HG02588 (cell line): Measurements from ENCODE around the gene CNN2.
A peak's percentile ranks its signal among the peaks of the same experiment; 100 is the strongest.

ENCODE experiments used
- ATAC-seq: cut with Tn5 transposase; IDR thresholded peaks from one replicate; pipeline ENCODE4 v1.9.1; 2021; ENCODE audit warnings: mild to moderate bottlenecking, moderate library complexity; ENCODE audit not compliant: unreplicated experiment

CNN2 gene

DNA sequence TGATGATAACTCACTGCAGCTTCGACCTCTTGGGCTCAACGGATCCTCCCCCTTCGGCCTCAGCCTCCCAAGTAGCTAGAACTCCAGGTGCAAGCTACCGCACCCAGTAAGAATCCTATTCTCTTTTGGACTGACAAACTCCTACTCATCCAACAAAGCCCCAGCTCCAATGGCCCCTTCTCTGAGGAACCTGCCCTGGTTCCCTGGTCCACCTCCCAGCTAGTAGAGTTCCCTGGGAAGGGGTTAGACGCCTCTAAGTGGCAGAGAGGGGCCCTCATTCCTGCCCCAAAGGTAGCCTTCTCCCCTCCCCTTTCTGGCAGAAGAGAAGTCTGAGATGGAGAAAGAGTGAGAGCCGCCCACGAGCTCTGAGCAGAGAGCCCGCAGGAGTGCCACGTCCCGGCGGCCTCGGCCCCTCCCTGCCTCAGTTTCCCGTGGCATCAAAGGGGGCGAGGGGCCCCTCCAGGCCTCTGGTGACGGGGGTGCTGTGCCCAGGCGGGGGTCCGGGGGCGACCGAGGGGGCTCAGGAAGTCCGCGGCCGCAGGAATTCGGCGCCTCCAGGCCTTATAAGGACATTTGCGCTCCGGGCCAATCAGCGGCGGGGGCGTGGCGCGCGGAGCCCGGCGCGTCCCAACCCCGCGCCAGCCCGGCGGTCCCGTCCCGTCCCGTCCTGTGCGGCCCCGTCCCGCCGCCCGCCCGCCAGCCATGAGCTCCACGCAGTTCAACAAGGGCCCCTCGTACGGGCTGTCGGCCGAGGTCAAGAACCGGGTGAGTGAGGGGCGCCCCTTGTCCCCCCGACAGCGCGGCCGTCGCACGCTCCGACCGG lies at the start of gene CNN2:
Gene CNN2, plus strand, starts transcription at position 649 of the 823 bp plus-strand sequence. Its CDS starts 54 bp downstream, at position 703.
- ATAC-seq: peak; percentile 51

- no peak for ATAC-seq
Observed at GRCh38 chr19:977058-977464, 49.3 kb upstream of the CNN2 start.

DNA sequence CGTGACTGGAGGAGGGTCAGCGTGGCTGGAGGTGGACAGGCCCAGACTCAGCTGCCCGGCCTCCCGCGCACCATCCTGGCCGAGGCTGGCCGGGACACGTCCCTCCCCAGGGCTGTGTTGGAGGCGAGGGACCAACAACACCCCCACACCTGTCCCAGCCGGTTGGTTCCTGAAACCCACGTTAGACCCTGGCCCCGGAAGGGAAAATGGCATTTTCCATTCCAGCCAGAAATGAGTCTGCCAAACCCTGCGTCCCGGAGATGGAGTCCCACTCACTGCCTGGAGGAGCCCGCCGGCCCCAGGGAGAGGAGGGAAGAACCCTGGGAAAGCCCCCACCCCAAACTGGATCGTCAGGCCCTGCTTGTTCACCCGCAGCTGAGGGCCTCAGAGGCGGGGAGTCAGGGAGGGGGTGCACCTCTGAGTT lies 47.1 kb upstream of the CNN2 start:
- no peak for ATAC-seq

- no peak for ATAC-seq
Observed at GRCh38 chr19:980133-980998, 46.0 kb upstream of the CNN2 start.

GRCh38 chr19:982567-983170 lies 43.7 kb upstream of the CNN2 start:
- ATAC-seq: peak; percentile 48

DNA sequence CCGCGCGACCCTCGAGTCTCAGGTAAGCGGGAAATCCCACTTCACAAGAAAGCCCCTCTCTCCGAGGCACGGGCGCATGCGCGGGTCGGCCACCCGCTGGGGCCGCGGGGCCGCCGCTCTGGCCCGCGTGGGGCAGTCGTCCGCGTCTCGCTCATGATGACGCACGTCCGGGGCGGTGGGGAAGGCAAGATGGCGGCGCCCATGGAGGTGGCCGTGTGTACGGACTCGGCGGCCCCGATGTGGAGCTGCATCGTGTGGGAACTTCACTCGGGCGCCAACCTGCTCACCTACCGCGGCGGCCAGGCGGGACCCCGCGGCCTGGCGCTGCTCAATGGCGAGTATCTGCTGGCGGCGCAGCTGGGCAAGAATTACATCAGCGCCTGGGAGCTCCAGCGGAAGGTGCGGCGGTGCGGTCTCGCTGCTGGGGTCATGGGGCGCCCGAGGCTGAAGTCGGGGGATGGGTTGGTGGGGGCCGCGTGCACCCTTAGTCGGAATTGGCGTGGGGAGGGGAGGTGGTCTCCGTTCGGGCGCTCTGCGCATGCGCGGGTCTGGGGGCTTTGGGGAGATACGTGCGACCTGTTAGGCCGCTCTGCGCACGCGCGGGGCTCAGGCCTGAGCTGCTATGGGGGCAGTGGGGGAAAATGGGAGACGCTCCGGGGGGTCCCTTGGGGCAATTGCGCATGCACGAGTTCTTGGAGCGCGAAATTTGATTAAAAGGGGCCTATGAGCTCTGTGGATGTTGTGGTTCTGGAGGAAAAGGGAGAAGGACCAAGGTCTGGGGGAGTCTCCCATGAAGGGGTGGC lies 42.0 kb upstream of the CNN2 start, which contains the start of gene WDR18:
Gene WDR18, plus strand, starts transcription at position 181 of the 803 bp plus-strand sequence. Its CDS starts 9 bp downstream, at position 190.
- ATAC-seq: peak; percentile 70

DNA sequence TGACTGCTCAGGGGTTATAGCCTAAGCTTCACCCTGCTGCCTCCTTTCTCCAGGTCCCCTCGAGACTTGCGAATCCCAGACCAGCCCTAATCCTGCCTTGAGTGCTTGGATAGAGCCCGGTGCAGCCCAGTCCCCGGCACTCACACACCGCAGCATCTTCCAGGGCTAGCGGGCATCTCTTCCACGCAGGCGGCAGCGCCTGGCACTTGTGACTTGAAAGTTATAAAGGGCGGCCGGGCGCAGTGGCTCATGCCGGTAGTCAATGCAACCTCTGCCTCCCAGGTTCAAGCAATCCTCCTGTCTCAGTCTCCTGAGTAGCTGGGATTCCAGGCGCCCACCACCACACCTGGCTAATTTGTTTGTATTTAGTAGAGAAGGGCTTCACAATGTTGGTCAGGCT lies 40.3 kb upstream of the CNN2 start:
- no peak for ATAC-seq

- ATAC-seq: no peak
Observed at GRCh38 chr19:988081-988480, 38.3 kb upstream of the CNN2 start.

GRCh38 chr19:988510-988909 lies 37.9 kb upstream of the CNN2 start:
- no peak for ATAC-seq

- no peak for ATAC-seq
Observed at GRCh38 chr19:989381-990081, 36.9 kb upstream of the CNN2 start.

- no peak for ATAC-seq
Observed at GRCh38 chr19:990119-990571, 36.3 kb upstream of the CNN2 start.

GRCh38 chr19:990746-991145 lies 35.7 kb upstream of the CNN2 start:
- ATAC-seq: no peak

DNA sequence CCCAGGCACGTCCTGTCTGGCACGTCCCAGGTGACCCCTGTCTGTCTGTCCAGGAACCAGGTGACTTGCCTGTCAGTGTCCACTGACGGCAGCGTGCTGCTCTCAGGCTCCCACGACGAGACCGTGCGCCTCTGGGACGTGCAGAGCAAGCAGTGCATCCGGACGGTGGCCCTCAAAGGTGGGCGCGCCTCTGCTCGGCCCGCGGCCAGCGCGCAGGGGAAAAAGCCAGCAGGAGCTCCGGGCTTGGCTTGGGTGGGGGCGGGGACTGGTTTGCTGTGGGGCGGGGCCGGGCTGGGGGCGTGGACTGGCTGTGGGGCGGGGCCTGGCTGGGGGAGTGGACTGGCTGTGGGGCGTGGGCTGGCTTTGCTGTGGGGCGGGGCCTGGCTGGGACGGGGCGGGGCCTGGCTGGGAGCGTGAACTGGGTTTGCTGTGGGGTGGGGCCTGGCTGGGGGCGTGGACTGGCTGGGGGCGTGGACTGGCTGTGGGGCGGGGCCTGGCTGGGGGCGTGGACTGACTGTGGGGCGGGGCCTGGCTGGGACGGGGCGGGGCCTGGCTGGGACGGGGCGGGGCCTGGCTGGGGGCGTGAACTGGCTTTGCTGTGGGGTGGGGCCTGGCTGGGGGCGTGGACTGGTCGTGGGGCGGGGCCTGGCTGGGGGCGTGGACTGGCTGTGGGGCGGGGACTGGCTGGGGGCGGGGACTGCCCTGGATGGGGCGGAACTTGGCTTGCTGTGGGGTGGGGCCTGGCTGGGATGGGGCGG lies 35.1 kb upstream of the CNN2 start:
- ATAC-seq: no peak

- ATAC-seq: no peak
Observed at GRCh38 chr19:991932-992669, 34.3 kb upstream of the CNN2 start.

DNA sequence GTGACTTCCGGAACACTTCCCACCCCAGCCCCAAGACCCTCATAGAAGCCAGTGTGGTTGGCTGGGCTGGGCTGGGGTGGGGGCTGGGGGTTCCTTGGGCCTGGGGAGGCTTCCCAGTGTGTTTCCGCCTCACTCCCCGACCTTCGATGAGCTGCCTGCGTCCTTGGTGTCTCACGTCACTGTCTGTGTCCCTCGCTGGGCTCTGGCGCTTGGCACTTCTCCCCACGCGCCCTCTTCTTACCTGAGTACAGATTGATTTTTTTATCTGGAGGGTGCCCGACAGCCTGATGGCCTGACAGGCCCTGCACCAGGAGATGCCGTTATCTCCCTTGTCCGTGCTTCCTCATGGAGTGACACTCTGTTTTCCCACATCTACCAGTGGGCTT lies 33.7 kb upstream of the CNN2 start:
- no peak for ATAC-seq

GRCh38 chr19:993361-993830 lies 33.0 kb upstream of the CNN2 start:
- no peak for ATAC-seq

- no peak for ATAC-seq
Observed at GRCh38 chr19:993831-994393, 32.5 kb upstream of the CNN2 start.

DNA sequence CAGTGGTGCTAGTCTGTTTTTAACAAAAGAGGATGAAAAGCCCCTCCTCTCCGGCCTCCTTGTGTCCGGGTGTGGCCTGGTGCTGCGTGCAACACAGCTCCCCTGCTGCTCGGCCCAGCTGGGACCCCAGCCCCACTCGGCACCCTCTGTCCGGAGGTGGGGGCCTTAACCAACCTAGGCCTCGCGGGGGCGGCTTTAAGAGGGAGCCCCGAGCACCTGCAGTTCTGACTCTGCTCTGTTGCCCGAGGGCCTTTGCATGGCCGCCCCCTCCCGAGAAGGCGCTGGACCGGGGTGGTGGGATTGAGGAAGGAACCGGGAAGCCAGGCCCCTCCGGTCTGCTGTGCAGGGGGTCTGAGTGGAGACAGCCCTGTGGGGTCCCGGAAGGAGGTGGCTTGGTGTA lies 31.9 kb upstream of the CNN2 start:
- ATAC-seq: no peak
